Hepatocyte (in vitro differentiated cells): Measurements from ENCODE around the gene ANKHD1. TPM values are rescaled to one million over a fixed set of nuclear protein-coding genes. Genes with fewer than 3 reads are reported as not detected.
A peak's percentile ranks its signal among the peaks of the same experiment; 100 is the strongest.

Experiments
- DNase-seq: peaks from one replicate; pipeline ENCODE4 v3.0.0-alpha.2; 2016; ENCODE audit warnings: low spot score
- H2AFZ ChIP-seq: fragments of 200-600 bp; sonication (generic); 2 replicates; pipeline ENCODE4 v1.6.0; 2016; ENCODE audit warnings: antibody characterized with exemption, mild to moderate bottlenecking
- H3K27ac ChIP-seq: fragments of 200-600 bp; sonication (generic); 2 replicates; pipeline ENCODE4 v1.5.1; 2016; ENCODE audit warnings: mild to moderate bottlenecking
- H3K27me3 ChIP-seq: fragments of 200-600 bp; sonication (generic); 2 replicates; pipeline ENCODE4 v1.6.1; 2016
- H3K36me3 ChIP-seq: fragments of 200-600 bp; sonication (generic); replicated peaks from 2 replicates; pipeline ENCODE4 v1.5.1; 2016; ENCODE audit warnings: low read depth; ENCODE audit not compliant: insufficient read depth
- H3K4me1 ChIP-seq: fragments of 200-600 bp; sonication (generic); 2 replicates; pipeline ENCODE4 v1.5.1; 2016; ENCODE audit warnings: mild to moderate bottlenecking, moderate library complexity; ENCODE audit not compliant: insufficient read depth
- H3K4me2 ChIP-seq: fragments of 200-600 bp; sonication (generic); 2 replicates; pipeline ENCODE4 v1.6.0; 2016
- H3K4me3 ChIP-seq: fragments of 200-600 bp; sonication (generic); 2 replicates; pipeline ENCODE4 v1.5.1; 2016; ENCODE audit warnings: mild to moderate bottlenecking
- H3K79me2 ChIP-seq: fragments of 200-600 bp; sonication (generic); 2 replicates; pipeline ENCODE4 v1.6.0; 2017; ENCODE audit warnings: mild to moderate bottlenecking
- H3K9me2 ChIP-seq: fragments of 200-600 bp; sonication (generic); replicated peaks from 2 replicates; pipeline ENCODE4 v1.6.0; 2017; ENCODE audit warnings: mild to moderate bottlenecking; ENCODE audit not compliant: insufficient read depth
- H3K9me3 ChIP-seq: fragments of 200-600 bp; sonication (generic); 2 replicates; pipeline ENCODE4 v1.5.1; 2016; ENCODE audit warnings: low read depth, mild to moderate bottlenecking
- H4K20me1 ChIP-seq: fragments of 200-600 bp; sonication (generic); 2 replicates; pipeline ENCODE4 v1.6.0; 2016; ENCODE audit warnings: mild to moderate bottlenecking; ENCODE audit not compliant: insufficient read depth, poor library complexity, severe bottlenecking
- CTCF ChIP-seq: fragments of 200-600 bp; sonication (generic); IDR thresholded peaks from 2 replicates; pipeline ENCODE4 v1.5.1; 2016; ENCODE audit warnings: antibody characterized with exemption, mild to moderate bottlenecking; ENCODE audit not compliant: poor library complexity
- EZH2 ChIP-seq: fragments of 200-600 bp; sonication (generic); IDR thresholded peaks from 2 replicates; pipeline ENCODE4 v1.6.1; 2016; ENCODE audit warnings: antibody characterized with exemption, mild to moderate bottlenecking, borderline replicate concordance
- EZH2phosphoT487 ChIP-seq: fragments of 200-600 bp; sonication (generic); IDR thresholded peaks from one replicate; pipeline ENCODE4 v1.6.1; 2018; ENCODE audit warnings: antibody characterized with exemption, mild to moderate bottlenecking, low read depth, moderate library complexity; ENCODE audit not compliant: unreplicated experiment, severe bottlenecking
- WGBS: methylation state at CpG from one replicate; pipeline ENCODE4 v1.1.6; 2016; ENCODE audit warnings: low lambda C conversion rate; ENCODE audit errors: missing lambda C conversion rate; 5-methylcytosine and 5-hydroxymethylcytosine counted together
- polyA plus RNA-seq: library from polyadenylated mRNA; unstranded; fragments of >200 nt; fragmentation: Nextera tagmentation; extraction: Ambion mirVana; gene quantifications from 2 replicates; pipeline ENCODE4 v1.2.1, GENCODE V29; 2016
- total RNA-seq: library from RNA; depleted of rRNA; stranded (reverse); fragments of >200 nt; gene quantifications from 2 replicates; pipeline ENCODE4 v1.2.3, GENCODE V29; 2014

ANKHD1 gene
- total and polyA plus RNA-seq, 2 experiments from 2014 or later: 53.6 to 70.7 TPM

- Histone ChIP-seq H3K79me2 (peaks cover 47% of the 10 kb centered on the region), H3K36me3 (no peaks in the 10 kb centered on the region), H3K4me1 (peaks cover 12% of the 10 kb centered on the region), H3K27me3 (no peaks in the 10 kb centered on the region), H3K9me2 (no peaks in the 10 kb centered on the region), H2AFZ (peak within 1 kb of the TSS; percentile 78), H3K9me3 (no peaks in the 10 kb centered on the region), H3K4me2 (peak within 1 kb of the TSS; percentile 80), H3K27ac (peak within 1 kb of the TSS; percentile 95), H4K20me1 (peaks cover 5% of the 10 kb centered on the region), H3K4me3 (peak within 1 kb of the TSS; percentile 92)
- TF ChIP-seq EZH2phosphoT487 (no peak), EZH2 (no peak), CTCF (no peak)
- DNase-seq: peak; percentile 95
- WGBS: under 1% methylated on average over 33 of the region's 46 CpGs
Measured at GRCh38 chr5:140557136-140557805, 155.6 kb downstream of the ANKHD1 start, which contains the start of gene SRA1. Gene SRA1 (minus strand): TSS chr5:140557473. CDS start chr5:140557452, 21 bp downstream.

DNA sequence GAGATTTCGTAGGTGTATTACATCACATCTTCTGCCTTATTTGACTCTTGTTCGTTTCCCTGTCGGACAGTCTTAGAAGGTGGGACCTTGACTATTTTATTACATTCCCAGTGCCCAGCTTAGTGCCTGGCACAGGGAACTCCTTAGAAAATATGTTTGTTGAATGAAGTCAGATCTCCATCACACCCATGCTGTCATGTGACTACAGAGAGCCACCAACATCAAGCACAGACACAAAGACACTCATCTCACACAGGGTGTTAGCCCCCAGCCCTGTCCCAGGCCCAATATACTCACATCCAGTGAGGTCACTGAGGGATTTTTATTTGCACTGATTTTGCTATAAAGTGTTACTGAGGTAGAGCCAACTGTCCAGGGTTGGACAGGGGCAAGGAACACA, 156.3 kb downstream of the ANKHD1 start:
- Histone ChIP-seq H3K9me3 (no peaks in the 10 kb centered on the region), H2AFZ (peak overlapping the region; percentile 78), H3K4me2 (peak overlapping the region; percentile 80), H3K4me3 (no peak overlapping the region), H4K20me1 (peaks cover 5% of the 10 kb centered on the region), H3K4me1 (peaks cover 12% of the 10 kb centered on the region), H3K27me3 (no peaks in the 10 kb centered on the region), H3K36me3 (no peaks in the 10 kb centered on the region), H3K9me2 (no peaks in the 10 kb centered on the region), H3K79me2 (peaks cover 45% of the 10 kb centered on the region), H3K27ac (peak overlapping the region; percentile 95)
- no peak for DNase-seq
- 91% methylated on average over 3 of the region's 3 CpGs for WGBS
- TF ChIP-seq EZH2: no peak
- no peak for TF ChIP-seq CTCF
- no peak for TF ChIP-seq EZH2phosphoT487

DNA sequence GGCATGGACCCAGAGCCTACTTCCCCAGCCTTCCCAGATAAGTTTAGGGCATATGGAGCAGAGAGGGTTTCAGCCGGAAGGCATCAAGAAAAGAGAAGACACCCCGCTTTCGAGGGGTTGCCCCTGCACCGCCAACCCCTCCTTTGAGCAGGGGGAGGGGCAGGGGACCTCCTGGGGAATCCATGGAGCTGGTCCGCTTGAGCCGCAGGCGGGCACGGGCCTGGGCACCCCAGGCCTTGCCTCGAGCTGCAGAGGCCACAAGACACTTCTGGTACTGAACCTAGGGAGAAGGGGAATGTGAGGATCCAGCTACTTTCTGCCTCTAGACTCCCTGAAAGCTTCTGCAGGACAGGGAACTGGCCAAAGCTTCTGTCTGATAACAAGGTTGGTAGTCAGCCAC, 156.9 kb downstream of the ANKHD1 start:
- WGBS: 98% methylated on average over 9 of the region's 9 CpGs
- H3K9me2 ChIP-seq: no peaks in the 10 kb centered on the region
- H3K27me3 ChIP-seq: no peaks in the 10 kb centered on the region
- no peak overlapping the region for H3K4me2 ChIP-seq
- no peaks in the 10 kb centered on the region for H3K9me3 ChIP-seq
- no peak overlapping the region for H3K4me3 ChIP-seq
- H3K27ac ChIP-seq: peak overlapping the region; percentile 95
- peaks cover 12% of the 10 kb centered on the region for H3K4me1 ChIP-seq
- H3K79me2 ChIP-seq: peaks cover 45% of the 10 kb centered on the region
- H4K20me1 ChIP-seq: peaks cover 5% of the 10 kb centered on the region
- DNase-seq: no peak
- H3K36me3 ChIP-seq: no peaks in the 10 kb centered on the region
- H2AFZ ChIP-seq: no peak overlapping the region
- no peak for TF ChIP-seq EZH2
- TF ChIP-seq EZH2phosphoT487: no peak
- no peak for TF ChIP-seq CTCF
